Subcutaneous adipose tissue (tissue), 4 donors: ENCODE measurements around the gene PCDHGB6. TPM values are rescaled to one million over a fixed set of nuclear protein-coding genes. Genes with fewer than 3 reads are reported as not detected.

Experiments used
- CTCF ChIP-seq: fragments of 450-650 bp; IDR thresholded peaks from one replicate; pipeline ENCODE4 v1.5.1; 2016; ENCODE audit warnings: low read depth, mild to moderate bottlenecking, control low read depth, antibody characterized with exemption, moderate library complexity
- total RNA-seq, 4 donors: library from RNA; depleted of rRNA; stranded (reverse); fragments of >200 nt; gene quantifications; one replicate each; pipeline ENCODE4 v1.1.0, GENCODE V29; 2016

PCDHGB6 gene
- total RNA-seq, 4 donors from 2014 or later = 4.6 to 7.7 (median 5.8) TPM

- TF ChIP-seq CTCF = no peak
Measured at GRCh38 chr5:141421489-141421855, 13.7 kb downstream of the PCDHGB6 start.

- no peak for TF ChIP-seq CTCF
Measured at GRCh38 chr5:141422742-141423291, 15.0 kb downstream of the PCDHGB6 start.

- no peak for TF ChIP-seq CTCF
Measured at GRCh38 chr5:141427783-141428426, 20.1 kb downstream of the PCDHGB6 start.

- no peak for TF ChIP-seq CTCF
Measured at GRCh38 chr5:141430332-141431113, 22.7 kb downstream of the PCDHGB6 start, which contains the start of gene PCDHGA12. Gene PCDHGA12 (plus strand): TSS chr5:141430507. CDS start chr5:141430760, 253 bp downstream.

- no peak for TF ChIP-seq CTCF
Measured at GRCh38 chr5:141431286-141431685, 23.5 kb downstream of the PCDHGB6 start.

- TF ChIP-seq CTCF = no peak
Measured at GRCh38 chr5:141434006-141434405, 26.2 kb downstream of the PCDHGB6 start.

- TF ChIP-seq CTCF = no peak
Measured at GRCh38 chr5:141437221-141437620, 29.4 kb downstream of the PCDHGB6 start.
